Measurements from ENCODE around the gene CACTIN. TPM values are rescaled to one million over a fixed set of nuclear protein-coding genes. Genes with fewer than 3 reads are reported as not detected.

Gene CACTIN
- polyA plus RNA-seq, 1 experiment = 13.8 TPM

DNA sequence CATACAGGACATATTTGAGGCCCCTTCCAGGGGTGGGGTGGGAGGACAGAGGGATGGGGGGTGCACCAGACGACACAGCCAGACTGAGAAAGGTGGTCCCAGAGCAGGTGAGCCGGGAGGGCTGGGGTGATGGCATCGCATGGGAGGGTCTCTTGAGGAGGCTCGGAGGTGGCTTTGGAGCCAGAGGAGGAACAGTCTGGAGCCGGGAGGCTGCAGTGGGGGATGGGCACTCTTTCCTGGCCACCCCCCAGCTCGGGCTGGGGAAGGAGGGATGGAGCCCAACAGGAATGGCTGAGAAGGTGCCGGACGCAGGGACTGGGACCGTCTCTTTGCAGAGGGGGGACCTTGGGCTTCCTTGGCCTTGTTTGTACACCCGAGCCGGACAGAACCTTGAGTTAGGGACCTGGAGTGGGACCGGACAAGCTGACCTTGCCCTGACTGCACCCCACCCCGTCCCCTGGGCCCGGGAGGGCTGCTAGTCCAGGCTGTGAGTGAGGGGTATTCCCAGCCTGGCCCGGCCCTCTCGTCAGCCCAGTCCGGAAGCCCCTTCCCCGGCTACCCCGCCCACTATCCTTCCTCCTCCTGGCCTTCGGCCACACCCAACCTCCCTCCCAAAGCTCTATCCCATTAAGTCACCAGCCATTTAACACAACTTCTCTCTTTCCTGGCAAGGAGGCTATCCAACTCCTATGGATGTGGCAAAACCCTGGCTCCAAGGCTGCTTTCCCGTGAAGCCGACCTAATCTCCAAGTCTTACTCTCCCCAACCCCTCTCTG is 19.1 kb downstream of the CACTIN start:
- Histone ChIP-seq H3K36me3 (ENCODE audit: control insufficient read depth, insufficient read depth, low read length) (peaks cover 12% of the 10 kb centered on the region), H3K4me3 (ENCODE audit: low read depth, low read length) (peak overlapping the region; percentile 68), H3K27me3 (ENCODE audit: control insufficient read depth, insufficient read depth, low read length) (no peaks in the 10 kb centered on the region)
- CTCF ChIA-PET = interaction anchor here (1.2 kb wide), 2 partner anchors 11 to 99 kb away, joined by 3 read pairs; no protein-coding TSS in a partner anchor
- no peak for DNase-seq (ENCODE audit: low read depth)
- TF ChIP-seq, protein P1, sequence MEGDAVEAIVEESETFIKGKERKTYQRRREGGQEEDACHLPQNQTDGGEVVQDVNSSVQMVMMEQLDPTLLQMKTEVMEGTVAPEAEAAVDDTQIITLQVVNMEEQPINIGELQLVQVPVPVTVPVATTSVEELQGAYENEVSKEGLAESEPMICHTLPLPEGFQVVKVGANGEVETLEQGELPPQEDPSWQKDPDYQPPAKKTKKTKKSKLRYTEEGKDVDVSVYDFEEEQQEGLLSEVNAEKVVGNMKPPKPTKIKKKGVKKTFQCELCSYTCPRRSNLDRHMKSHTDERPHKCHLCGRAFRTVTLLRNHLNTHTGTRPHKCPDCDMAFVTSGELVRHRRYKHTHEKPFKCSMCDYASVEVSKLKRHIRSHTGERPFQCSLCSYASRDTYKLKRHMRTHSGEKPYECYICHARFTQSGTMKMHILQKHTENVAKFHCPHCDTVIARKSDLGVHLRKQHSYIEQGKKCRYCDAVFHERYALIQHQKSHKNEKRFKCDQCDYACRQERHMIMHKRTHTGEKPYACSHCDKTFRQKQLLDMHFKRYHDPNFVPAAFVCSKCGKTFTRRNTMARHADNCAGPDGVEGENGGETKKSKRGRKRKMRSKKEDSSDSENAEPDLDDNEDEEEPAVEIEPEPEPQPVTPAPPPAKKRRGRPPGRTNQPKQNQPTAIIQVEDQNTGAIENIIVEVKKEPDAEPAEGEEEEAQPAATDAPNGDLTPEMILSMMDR (IDR thresholded peaks at IDR 0.05; ENCODE audit: insufficient read depth, low read depth, low read length) = no peak
- POLR2A ChIA-PET = no interaction called here

DNA sequence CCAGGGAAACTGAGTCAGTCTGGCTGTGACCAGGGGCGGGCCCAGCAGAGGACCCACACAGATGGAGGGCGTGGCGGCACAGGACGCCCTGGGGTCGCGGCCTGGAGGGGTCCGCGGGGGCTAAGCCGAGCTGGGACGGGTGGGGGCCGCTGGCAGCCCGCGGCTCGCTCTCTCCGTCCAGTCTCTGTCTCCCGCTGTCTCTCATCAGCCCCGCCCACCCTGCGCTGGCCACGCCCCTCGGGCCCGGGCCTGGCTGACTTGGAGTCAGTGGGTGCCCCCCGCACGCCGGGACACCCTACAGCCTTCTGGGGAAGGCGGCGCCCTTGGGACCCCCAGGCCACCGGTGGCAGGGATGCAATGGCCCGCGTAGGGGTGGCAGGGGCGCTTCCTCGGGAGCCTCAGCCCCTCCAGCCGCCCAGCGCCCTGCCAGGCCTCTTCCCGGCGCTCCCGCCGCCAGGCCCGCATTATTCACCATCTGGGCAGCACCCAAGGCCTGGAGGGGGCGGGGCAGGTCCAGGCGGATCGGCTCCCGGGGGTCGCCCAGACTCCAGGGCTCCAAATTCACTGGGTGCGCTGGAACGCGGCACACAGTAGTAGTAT is 19.8 kb downstream of the CACTIN start, which contains the start of gene TBXA2R:
Gene TBXA2R, minus strand, starts transcription at position 186 of the 600 bp plus-strand sequence. CDS start 6,241 bp downstream, outside the sequence.
- ChIA-PET POLR2A (no interaction called here), CTCF (interaction anchor here (1.2 kb wide), 1 partner anchor 12 kb away, joined by 3 read pairs; no protein-coding TSS in a partner anchor)
- no peaks in the 10 kb centered on the region for H3K27me3 ChIP-seq (ENCODE audit: control insufficient read depth, insufficient read depth, low read length)
- H3K36me3 ChIP-seq (ENCODE audit: control insufficient read depth, insufficient read depth, low read length) = peaks cover 7% of the 10 kb centered on the region
- H3K4me3 ChIP-seq (ENCODE audit: low read depth, low read length) = peak within 1 kb of the TSS; percentile 68
- no peak for DNase-seq (ENCODE audit: low read depth)
- TF ChIP-seq, protein P1 (IDR thresholded peaks at IDR 0.05; ENCODE audit: insufficient read depth, low read depth, low read length) = no peak

DNA sequence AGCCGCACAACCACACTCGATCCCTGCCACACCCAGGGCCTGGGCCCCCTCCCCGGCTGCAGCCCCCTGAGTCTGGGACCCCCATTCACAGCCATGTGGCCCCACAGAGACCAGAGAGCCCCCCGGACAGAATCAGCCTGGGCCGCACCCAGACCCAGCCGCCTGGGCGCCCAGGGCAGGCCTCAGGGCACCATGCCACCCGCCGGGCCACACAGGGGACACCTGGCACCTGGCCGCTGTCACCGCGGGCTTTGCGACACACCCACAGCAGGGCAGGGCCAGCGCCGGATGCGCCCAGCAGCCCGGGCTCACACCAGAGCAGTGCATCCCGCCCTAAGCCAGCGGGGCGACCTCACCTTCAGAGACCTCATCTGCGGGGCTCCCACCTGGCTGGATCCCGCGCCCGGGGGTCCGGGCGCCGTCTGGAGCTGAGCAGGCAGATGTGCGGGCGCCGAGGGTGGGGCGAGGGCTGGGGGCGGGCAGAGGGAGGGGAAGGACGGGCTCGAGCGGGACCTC is 20.4 kb downstream of the CACTIN start:
- peak overlapping the region; percentile 68 for H3K4me3 ChIP-seq (ENCODE audit: low read depth, low read length)
- ChIA-PET POLR2A (no interaction called here), CTCF (no interaction called here)
- TF ChIP-seq, protein P1 (IDR thresholded peaks at IDR 0.05; ENCODE audit: insufficient read depth, low read depth, low read length) = no peak
- DNase-seq (ENCODE audit: low read depth) = no peak
- H3K27me3 ChIP-seq (ENCODE audit: control insufficient read depth, insufficient read depth, low read length) = no peaks in the 10 kb centered on the region
- H3K36me3 ChIP-seq (ENCODE audit: control insufficient read depth, insufficient read depth, low read length) = peaks cover 4% of the 10 kb centered on the region; the same call in 1 of the 2 replicates

DNA sequence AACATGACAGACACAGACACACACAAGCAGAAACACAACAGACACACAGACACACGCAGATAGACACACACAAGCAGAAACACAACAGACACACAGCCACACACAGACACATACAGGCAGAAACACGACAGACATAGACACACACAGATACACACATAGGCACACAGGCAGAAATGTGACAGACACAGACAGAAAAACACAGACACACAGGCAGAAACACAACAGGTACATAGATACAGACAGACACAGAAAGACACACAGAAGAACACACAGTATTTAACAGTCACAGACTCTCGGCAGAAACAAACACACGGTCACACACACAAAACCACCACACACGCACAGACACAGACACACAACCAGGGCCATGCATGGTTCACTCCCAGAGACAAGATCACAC is 20.8 kb downstream of the CACTIN start:
- H3K27me3 ChIP-seq (ENCODE audit: control insufficient read depth, insufficient read depth, low read length) = no peaks in the 10 kb centered on the region
- TF ChIP-seq, protein P1 (IDR thresholded peaks at IDR 0.05; ENCODE audit: insufficient read depth, low read depth, low read length) = no peak
- POLR2A ChIA-PET = no interaction called here
- H3K36me3 ChIP-seq (ENCODE audit: control insufficient read depth, insufficient read depth, low read length) = peaks cover 1% of the 10 kb centered on the region; the same call in 1 of the 2 replicates
- DNase-seq (ENCODE audit: low read depth) = no peak
- CTCF ChIA-PET = no interaction called here
- H3K4me3 ChIP-seq (ENCODE audit: low read depth, low read length) = peak overlapping the region; percentile 68

DNA sequence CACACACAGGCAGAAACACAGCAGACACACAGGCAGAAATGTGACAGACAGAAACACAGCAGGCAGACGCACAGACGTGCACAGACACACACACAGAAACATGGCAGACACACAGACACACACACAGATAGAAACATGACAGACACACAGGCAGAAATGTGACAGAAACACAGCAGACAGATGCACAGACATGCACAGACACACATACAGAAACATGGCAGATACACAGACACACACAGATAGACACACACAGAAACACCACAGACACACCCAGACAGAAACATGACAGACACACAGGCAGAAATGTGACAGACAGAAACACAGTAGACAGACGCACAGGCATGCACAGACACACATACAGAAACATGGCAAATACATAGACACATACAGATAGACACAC is 21.2 kb downstream of the CACTIN start:
- CTCF ChIA-PET = no interaction called here
- no peaks in the 10 kb centered on the region for H3K27me3 ChIP-seq (ENCODE audit: control insufficient read depth, insufficient read depth, low read length)
- peaks cover 1% of the 10 kb centered on the region; the same call in 1 of the 2 replicates for H3K36me3 ChIP-seq (ENCODE audit: control insufficient read depth, insufficient read depth, low read length)
- POLR2A ChIA-PET = no interaction called here
- DNase-seq (ENCODE audit: low read depth) = no peak
- TF ChIP-seq, protein P1 (IDR thresholded peaks at IDR 0.05; ENCODE audit: insufficient read depth, low read depth, low read length) = no peak
- no peak overlapping the region for H3K4me3 ChIP-seq (ENCODE audit: low read depth, low read length)
